Neural progenitor cell (in vitro differentiated cells): Measurements from ENCODE around the gene PIK3R2.

Experiments used
- CTCF ChIP-seq: fragments of 200-600 bp; sonication (generic); IDR thresholded peaks from 2 replicates; pipeline ENCODE4 v1.5.1; 2017; ENCODE audit warnings: antibody characterized with exemption, mild to moderate bottlenecking
- EZH2 ChIP-seq: fragments of 200-600 bp; sonication (generic); IDR thresholded peaks from 2 replicates; pipeline ENCODE4 v1.6.1; 2017; ENCODE audit warnings: antibody characterized with exemption, mild to moderate bottlenecking, moderate library complexity
- EZH2phosphoT487 ChIP-seq: fragments of 200-600 bp; sonication (generic); IDR thresholded peaks from 2 replicates; pipeline ENCODE4 v1.6.1; 2017; ENCODE audit warnings: antibody characterized with exemption

GRCh38 chr19:18150776-18151624 lies 2.0 kb upstream of the PIK3R2 start:
- TF ChIP-seq CTCF (no peak), EZH2phosphoT487 (no peak), EZH2 (no peak)
